Activated T-cell treated with anti-CD3 and anti-CD28 coated beads, Interleukin-2, amount 50 U/mL, for 24 hours (primary cell): ENCODE measurements around the gene GTF2F2.
"Not testable (repeated sequence)": the region's sequence is repeated elsewhere in the genome, so short reads cannot be mapped to it uniquely, and the experiment has no call there.

Experiments
- DNase-seq: peaks from one replicate; pipeline ENCODE4 v3.0.0-alpha.2; 2020
- H3K27ac Mint-ChIP-seq: 2 replicates; pipeline ENCODE4 v1.8.0; 2020; ENCODE audit warnings: mild to moderate bottlenecking, mixed read lengths
- H3K27me3 Mint-ChIP-seq: 2 replicates; pipeline ENCODE4 v1.8.0; 2020; ENCODE audit warnings: mixed read lengths
- H3K36me3 Mint-ChIP-seq: 2 replicates; pipeline ENCODE4 v1.8.0; 2020; ENCODE audit warnings: low read depth, mixed read lengths
- H3K4me1 Mint-ChIP-seq: 2 replicates; pipeline ENCODE4 v1.8.0; 2020; ENCODE audit warnings: low read depth, mixed read lengths
- H3K4me3 Mint-ChIP-seq: 2 replicates; pipeline ENCODE4 v1.8.0; 2020; ENCODE audit warnings: mild to moderate bottlenecking, moderate library complexity, mixed read lengths
- H3K9me3 Mint-ChIP-seq: 2 replicates; pipeline ENCODE4 v1.8.0; 2020; ENCODE audit warnings: mixed read lengths

Gene GTF2F2

DNA sequence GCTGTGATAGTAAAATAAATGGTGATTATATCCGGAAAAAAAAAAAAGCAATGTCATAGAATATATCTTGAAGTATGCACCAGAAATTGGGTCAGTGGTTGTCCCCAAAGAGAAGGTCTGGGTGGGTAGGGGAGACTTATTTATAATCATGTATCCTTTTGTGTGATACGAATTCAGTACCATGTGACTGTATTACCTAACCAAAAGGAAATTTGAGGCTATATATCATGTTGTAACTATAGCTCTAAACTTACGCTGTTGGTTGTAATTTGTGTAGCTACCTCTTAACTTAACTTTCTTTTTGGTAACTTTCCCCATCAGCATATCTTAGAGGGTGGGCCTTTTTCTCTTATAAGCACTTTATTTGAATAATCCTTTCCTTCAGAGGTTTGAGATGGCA lies 105.7 kb downstream of the GTF2F2 start:
- Mint-ChIP-seq H3K4me1 (peaks cover 26% of the 10 kb centered on the region), H3K27ac (no peak overlapping the region), H3K36me3 (peaks cover 21% of the 10 kb centered on the region), H3K4me3 (no peak overlapping the region), H3K27me3 (no peaks in the 10 kb centered on the region), H3K9me3 (no peaks in the 10 kb centered on the region)
- DNase-seq, result no peak

DNA sequence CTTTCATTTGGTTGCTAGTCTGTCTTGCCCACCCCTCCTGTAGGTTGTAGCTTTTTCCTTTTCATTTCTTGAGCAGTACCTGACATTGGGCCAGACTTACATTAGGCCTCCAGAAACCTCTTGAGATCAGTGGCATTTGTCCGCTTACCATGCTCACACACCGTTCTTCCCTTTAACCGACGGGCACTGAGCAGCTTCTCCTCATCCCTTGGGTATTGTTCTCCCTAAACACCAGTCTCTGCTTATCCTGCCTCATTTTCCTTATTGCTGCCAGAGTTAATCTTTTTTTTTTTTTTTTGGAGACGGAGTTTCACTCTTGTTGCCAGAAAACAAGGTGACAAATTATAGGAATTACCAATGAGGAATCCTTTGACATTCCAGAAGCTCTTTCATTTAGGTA lies 107.7 kb downstream of the GTF2F2 start:
- H3K4me1 Mint-ChIP-seq, result peaks cover 31% of the 10 kb centered on the region
- no peaks in the 10 kb centered on the region for H3K27me3 Mint-ChIP-seq
- peaks cover 13% of the 10 kb centered on the region for H3K36me3 Mint-ChIP-seq
- no peaks in the 10 kb centered on the region for H3K9me3 Mint-ChIP-seq
- no peak overlapping the region for H3K4me3 Mint-ChIP-seq
- no peak overlapping the region for H3K27ac Mint-ChIP-seq
- DNase-seq, result no peak

DNA sequence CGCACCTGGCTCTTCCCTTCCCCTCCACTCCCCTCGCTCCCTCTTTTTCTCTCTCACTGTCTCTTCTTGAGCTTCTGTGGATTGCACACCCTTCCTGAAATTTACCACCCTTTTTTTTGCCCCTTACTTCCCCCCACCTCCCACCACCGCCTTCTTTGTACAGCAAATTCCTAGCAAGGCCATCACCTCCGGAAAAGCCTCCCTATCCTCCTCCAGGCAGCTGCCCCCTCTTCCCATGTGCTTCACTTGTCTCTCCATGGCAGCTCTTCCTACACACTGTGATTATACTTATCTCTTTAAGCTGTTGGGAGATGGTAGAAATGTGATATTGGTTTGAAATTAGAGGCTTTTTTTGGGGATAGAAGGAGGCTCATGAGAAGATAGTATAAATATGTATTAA lies 108.9 kb downstream of the GTF2F2 start:
- H3K27me3 Mint-ChIP-seq, result no peaks in the 10 kb centered on the region
- no peaks in the 10 kb centered on the region for H3K9me3 Mint-ChIP-seq
- H3K36me3 Mint-ChIP-seq, result peaks cover 13% of the 10 kb centered on the region
- peaks cover 29% of the 10 kb centered on the region for H3K4me1 Mint-ChIP-seq
- no peak overlapping the region for H3K27ac Mint-ChIP-seq
- no peak overlapping the region for H3K4me3 Mint-ChIP-seq
- DNase-seq, result no peak

DNA sequence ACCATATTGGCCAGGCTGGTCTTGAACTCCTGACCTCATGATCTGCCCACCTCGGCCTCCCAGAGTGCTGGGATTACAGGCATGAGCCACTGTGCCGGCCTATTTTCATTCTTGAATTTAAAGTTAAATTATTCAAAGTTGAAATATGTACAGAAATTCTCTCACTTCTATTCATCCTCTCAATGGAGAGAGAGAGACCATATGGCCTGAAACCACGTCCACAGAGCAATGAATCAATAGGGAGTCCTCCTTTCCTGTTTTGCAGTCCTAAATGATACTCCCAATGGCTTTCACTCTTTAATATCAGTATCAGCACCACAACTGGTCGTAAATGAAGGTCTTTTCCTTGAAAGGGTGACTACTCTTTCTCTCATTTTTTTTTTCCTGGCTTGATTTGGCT lies 111.0 kb downstream of the GTF2F2 start:
- Mint-ChIP-seq H3K27me3 (no peaks in the 10 kb centered on the region), H3K4me3 (no peak overlapping the region)

DNA sequence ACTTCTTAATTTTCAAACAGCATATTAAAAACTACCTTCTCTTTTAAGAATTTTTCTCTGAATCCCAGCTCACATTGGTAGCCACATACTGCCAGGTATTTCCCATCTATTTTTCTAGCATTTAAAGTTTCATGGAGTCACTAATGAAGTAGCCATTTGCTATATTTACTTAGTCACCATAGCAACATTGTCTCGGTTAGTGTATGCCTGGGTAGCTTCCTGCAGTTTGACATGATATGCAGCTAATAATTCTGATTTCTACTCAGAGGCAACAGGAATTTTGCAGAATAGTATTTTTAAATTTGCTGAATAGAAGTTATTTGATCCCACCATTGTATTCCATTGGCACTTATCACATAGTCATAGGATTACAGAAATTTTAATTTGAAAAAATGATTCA lies 111.4 kb downstream of the GTF2F2 start:
- no peaks in the 10 kb centered on the region for H3K27me3 Mint-ChIP-seq
- H3K27ac Mint-ChIP-seq, result no peak overlapping the region
- H3K36me3 Mint-ChIP-seq, result peaks cover 13% of the 10 kb centered on the region
- H3K4me3 Mint-ChIP-seq, result no peak overlapping the region
- H3K9me3 Mint-ChIP-seq, result no peaks in the 10 kb centered on the region
- no peak for DNase-seq
- peaks cover 15% of the 10 kb centered on the region for H3K4me1 Mint-ChIP-seq

More for the DNA sequence above, 111.0 kb downstream of the GTF2F2 start:
- no peak for DNase-seq
- Mint-ChIP-seq H3K36me3 (peaks cover 13% of the 10 kb centered on the region), H3K9me3 (no peaks in the 10 kb centered on the region), H3K4me1 (peaks cover 16% of the 10 kb centered on the region), H3K27ac (no peak overlapping the region)

DNA sequence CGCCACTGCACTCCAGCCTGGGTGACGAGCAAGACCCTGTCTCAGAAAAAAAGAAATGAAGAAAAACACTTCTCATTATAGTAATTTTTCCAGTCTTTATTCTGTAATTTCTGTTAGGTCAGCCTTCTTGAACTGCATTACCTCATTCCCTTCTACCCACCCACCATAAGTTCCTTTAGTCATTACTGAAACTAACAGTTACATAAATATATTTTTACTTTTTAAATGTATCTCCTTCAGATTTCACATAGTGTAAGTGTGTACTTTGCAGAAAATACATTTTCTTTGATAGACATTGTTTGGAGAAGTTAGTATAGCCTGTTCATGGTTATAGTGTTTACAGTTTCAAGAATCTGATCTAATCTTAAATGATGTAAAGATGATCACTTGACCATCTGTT lies 112.3 kb downstream of the GTF2F2 start:
- H3K36me3 Mint-ChIP-seq, result peaks cover 13% of the 10 kb centered on the region
- no peak for DNase-seq
- peaks cover 15% of the 10 kb centered on the region for H3K4me1 Mint-ChIP-seq
- H3K9me3 Mint-ChIP-seq, result no peaks in the 10 kb centered on the region
- H3K27ac Mint-ChIP-seq, result no peak overlapping the region
- no peak overlapping the region for H3K4me3 Mint-ChIP-seq
- H3K27me3 Mint-ChIP-seq, result no peaks in the 10 kb centered on the region

DNA sequence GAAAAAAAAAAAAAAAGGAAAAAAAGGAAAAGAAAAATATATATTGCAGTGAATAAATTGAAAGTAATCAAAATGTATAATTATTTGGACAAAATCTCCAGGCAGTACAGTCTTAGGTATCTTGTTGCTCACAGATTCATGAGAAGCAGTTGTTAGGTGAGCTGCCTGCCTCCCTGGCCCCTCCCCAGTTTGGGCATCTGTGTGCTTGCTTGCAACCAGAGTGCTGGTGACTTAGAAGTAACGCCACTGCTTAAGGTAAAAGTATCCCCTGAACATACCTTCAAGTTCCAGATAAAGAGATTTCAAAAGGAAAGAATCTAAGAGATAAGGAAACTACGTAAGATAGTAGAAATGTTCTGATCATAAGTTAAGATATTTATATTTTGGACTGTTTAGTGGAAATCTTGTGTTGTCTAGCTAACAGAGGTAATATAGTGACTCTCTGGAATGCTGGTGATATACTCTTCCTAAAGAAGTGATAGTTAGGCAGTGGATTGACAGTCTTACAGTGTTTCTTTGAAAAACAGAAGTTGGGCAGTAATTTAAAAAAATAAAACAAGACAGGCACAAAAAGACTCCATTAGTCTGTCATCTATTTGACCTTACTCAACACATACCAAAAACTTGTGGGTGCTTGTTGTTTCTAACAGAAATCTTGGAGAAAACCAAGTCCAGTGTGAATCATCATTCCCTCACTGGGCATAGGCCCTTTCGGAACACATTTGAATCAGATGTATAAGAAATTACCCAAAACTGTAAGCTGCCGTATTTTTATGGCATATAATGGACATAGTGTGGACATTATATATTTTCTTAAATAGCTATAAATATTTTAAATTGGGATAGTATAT lies 118.9 kb downstream of the GTF2F2 start:
- H3K4me1 Mint-ChIP-seq, result peaks cover 4% of the 10 kb centered on the region
- no peak overlapping the region for H3K4me3 Mint-ChIP-seq
- H3K9me3 Mint-ChIP-seq, result no peaks in the 10 kb centered on the region
- H3K27me3 Mint-ChIP-seq, result no peaks in the 10 kb centered on the region
- no peak for DNase-seq
- peaks cover 11% of the 10 kb centered on the region for H3K36me3 Mint-ChIP-seq
- H3K27ac Mint-ChIP-seq, result no peak overlapping the region

DNA sequence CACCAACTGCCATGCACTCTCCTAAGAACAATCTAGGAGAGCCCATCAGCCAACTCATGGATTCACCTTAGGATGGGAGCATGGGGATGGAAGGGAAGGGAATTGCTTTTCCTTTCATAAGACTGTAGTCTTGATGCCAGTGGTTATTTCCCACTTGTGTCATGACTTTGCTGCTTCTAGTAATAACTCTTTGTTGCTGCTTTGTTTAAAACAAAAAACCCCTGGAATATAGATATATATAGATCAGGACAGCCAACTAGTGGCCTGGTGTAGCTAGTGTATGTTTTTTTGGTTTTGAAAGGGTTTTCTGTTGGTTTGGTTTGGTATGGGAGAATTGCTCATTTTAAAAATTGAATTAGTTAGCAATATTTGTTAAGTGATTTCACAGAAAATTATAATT lies 119.8 kb downstream of the GTF2F2 start:
- no peak overlapping the region for H3K27ac Mint-ChIP-seq
- H3K4me1 Mint-ChIP-seq, result peaks cover 4% of the 10 kb centered on the region
- H3K36me3 Mint-ChIP-seq, result peaks cover 13% of the 10 kb centered on the region
- no peak for DNase-seq
- H3K27me3 Mint-ChIP-seq, result no peaks in the 10 kb centered on the region
- H3K4me3 Mint-ChIP-seq, result no peak overlapping the region
- H3K9me3 Mint-ChIP-seq, result no peaks in the 10 kb centered on the region

DNA sequence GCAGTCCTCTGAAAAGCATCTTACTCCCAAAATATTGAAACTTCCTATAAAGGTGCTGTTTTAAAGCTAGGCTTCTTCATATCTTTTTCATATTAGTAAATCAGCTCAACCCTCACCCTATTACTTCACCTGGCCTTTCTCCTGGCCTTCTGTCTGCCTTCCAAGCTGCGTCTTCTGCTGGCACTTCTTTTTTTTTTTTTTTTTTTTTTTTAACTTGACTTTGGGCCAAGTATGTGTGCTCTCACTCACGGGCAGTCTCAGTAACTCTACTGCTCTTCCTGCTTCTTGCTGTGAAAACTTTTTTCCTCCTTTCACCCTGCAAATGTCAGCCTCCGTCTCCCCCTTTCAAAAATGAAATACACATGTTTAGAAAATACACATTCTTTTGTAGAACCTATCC lies 121.8 kb downstream of the GTF2F2 start:
- no peaks in the 10 kb centered on the region for H3K27me3 Mint-ChIP-seq
- peaks cover 16% of the 10 kb centered on the region for H3K36me3 Mint-ChIP-seq
- no peak overlapping the region for H3K27ac Mint-ChIP-seq
- peaks cover 4% of the 10 kb centered on the region for H3K4me1 Mint-ChIP-seq
- no peak for DNase-seq
- no peak overlapping the region for H3K4me3 Mint-ChIP-seq
- H3K9me3 Mint-ChIP-seq, result no peaks in the 10 kb centered on the region

DNA sequence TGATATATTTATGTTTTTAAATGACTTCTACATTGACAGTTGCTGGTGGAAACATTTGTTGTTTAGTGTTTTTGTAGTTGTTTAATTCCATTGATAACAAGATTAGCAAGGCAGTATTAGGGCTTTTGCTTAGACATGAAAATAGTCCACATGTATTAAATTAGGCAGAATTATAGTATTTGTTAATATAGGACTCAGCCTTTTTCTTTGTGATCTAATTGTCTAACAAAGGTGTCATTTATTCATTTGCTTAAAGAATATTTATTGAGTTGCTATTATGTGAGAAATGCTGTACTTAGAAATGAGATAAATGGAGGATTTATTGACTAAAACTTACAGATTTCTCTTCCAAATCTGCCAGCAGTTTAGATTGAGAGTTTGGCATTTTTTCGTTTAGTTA lies 122.2 kb downstream of the GTF2F2 start:
- no peak for DNase-seq
- Mint-ChIP-seq H3K4me3 (no peak overlapping the region), H3K36me3 (peaks cover 16% of the 10 kb centered on the region), H3K27me3 (no peaks in the 10 kb centered on the region), H3K9me3 (no peaks in the 10 kb centered on the region), H3K27ac (no peak overlapping the region), H3K4me1 (peaks cover 4% of the 10 kb centered on the region)

DNA sequence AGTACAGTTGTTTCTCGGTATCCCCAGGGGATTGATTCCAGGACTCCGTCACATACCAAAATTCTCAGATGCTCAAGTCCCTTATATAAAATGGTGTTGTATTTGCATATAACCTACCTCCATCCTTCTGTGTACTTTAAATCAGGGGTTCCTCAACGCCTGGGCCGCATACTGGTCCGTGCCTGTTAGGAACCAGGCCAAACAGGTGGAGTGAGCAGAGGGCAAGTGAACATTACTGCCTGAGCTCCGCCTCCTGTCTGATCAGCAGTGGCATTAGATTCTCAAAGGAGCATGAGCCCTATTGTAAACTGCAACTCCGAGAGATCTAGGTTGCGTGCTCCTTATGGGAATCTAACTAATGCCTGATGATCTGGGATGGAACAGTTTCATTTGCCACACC lies 122.8 kb downstream of the GTF2F2 start:
- DNase-seq, result no peak
- Mint-ChIP-seq H3K4me3 (no peak overlapping the region), H3K9me3 (no peaks in the 10 kb centered on the region), H3K27me3 (no peaks in the 10 kb centered on the region), H3K27ac (no peak overlapping the region), H3K4me1 (peaks cover 4% of the 10 kb centered on the region), H3K36me3 (peaks cover 16% of the 10 kb centered on the region)

DNA sequence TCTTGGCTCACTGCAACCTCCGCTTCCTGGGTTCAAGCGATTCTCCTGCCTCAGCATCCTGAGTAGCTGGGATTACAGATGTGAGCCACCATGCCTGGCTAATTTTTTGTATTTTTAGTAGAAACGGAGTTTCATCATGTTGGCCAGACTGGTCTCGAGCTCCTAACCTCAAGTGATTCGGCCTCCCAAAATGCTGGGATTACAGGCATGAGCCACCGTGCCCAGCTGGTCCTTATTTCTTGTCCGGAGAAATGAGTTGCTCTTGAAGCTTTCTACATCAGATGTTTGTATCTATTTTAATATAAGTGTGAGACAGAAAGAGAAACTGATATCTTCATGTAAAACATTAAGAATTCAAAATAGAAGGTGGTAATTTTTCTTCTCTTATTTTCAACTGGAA lies 124.4 kb downstream of the GTF2F2 start:
- not testable (repeated sequence) for H3K4me3 Mint-ChIP-seq, H3K27ac Mint-ChIP-seq

DNA sequence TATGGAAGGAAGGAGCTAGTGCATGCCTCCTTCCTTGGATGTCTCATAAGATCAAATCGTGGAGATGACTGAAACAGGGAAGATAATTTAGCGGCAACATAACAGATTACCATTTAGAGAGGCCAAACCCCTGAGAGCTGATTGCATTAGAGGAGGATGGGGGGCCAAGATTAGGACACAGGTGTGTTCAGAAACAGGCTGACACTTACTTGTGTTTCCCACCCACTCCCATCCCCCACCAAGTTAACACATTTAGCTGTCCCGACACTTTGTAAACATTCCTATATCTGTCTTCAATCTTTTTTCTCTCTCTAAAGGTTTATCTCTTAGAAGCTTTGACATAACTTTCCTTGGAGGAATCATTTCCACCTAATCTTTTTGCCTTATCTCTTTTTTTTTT lies 129.4 kb downstream of the GTF2F2 start:
- H3K36me3 Mint-ChIP-seq, result peaks cover 40% of the 10 kb centered on the region
- no peak overlapping the region for H3K27ac Mint-ChIP-seq

More for the DNA sequence above, 124.4 kb downstream of the GTF2F2 start:
- H3K27me3 Mint-ChIP-seq, DNase-seq, H3K4me1 Mint-ChIP-seq, H3K9me3 Mint-ChIP-seq: not testable (repeated sequence)
- H3K36me3 Mint-ChIP-seq, result peaks cover 13% of the 10 kb centered on the region

DNA sequence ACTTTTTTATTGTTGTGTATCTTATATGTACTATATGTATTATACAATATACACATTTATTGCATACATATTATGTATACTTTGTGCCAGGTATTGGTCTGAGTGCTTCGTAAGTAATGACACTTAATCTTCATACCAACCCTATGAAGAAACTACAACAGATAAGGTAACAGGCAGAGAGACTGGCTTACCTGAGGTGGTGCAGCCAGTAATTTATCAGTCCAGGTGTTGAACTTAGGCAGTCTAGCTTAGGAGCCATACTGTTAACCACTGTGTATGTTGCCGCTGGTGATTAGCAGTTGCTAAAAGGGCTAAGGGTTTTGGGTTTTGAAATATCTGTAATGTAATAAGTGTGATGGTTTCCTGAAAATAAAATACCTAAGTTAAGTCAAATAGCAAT lies 134.1 kb downstream of the GTF2F2 start:
- no peak for DNase-seq
- no peaks in the 10 kb centered on the region for H3K9me3 Mint-ChIP-seq
- H3K27me3 Mint-ChIP-seq, result no peaks in the 10 kb centered on the region
- H3K27ac Mint-ChIP-seq, result no peak overlapping the region
- H3K36me3 Mint-ChIP-seq, result peaks cover 61% of the 10 kb centered on the region
- H3K4me1 Mint-ChIP-seq, result peaks cover 31% of the 10 kb centered on the region
- no peak overlapping the region for H3K4me3 Mint-ChIP-seq

More for the DNA sequence above, 129.4 kb downstream of the GTF2F2 start:
- Mint-ChIP-seq H3K4me1 (no peaks in the 10 kb centered on the region), H3K4me3 (no peak overlapping the region), H3K9me3 (no peaks in the 10 kb centered on the region), H3K27me3 (no peaks in the 10 kb centered on the region)
- no peak for DNase-seq

DNA sequence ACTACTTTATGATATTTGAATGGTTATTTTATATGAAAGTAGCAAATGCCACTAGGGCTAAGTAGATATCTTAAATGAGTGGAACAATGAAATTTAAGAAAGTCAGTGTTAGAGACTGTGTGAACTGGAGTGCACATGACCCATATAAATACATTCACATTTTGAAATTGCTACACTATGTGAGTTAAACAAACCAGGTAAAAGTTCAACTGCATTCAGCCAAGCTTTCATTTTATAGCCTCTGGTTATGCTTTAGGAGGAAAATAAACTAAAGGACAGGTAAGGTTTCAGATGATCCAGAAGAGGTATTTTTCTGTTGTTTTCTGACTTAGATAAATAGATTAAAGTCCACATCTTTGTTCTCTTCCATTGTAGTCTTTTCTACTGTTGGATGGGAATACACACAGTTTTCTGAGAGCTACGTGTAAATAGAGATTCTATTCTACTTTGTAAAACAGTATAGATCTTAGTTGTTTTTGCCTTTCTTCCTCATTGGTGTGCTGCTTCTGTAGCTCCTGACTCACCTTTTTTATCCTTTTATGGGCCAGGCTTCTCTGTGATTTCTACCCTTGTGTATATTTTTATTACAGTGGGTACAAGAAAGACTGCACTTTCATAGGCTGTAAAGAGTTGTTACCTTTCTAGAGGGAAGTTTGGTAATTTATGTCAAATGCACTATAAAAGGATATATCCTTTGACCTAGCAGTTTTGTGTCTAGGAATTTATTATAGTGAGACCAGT lies 135.1 kb downstream of the GTF2F2 start:
- Mint-ChIP-seq H3K27ac (no peak overlapping the region), H3K27me3 (no peaks in the 10 kb centered on the region), H3K9me3 (no peaks in the 10 kb centered on the region), H3K4me1 (peaks cover 31% of the 10 kb centered on the region), H3K36me3 (peaks cover 59% of the 10 kb centered on the region), H3K4me3 (no peak overlapping the region)
- DNase-seq, result no peak
